Endometrial microvascular endothelial cells (primary cell): ENCODE data around the gene MRC1. TPM values are rescaled to one million over a fixed set of nuclear protein-coding genes. Genes with fewer than 3 reads are reported as not detected.

Source experiments
- in situ Hi-C: cut with HindIII; loops from 2 replicates; pipeline ENCODE4 v1.10.0; 2017; ENCODE audit warnings: low sequenced_read_pairs, low pct_unique_long_range_greater_than_20kb; ENCODE audit errors: inconsistent ontology term
- total RNA-seq: library from RNA; depleted of rRNA; stranded (reverse); fragments of >200 nt; gene quantifications from one replicate; pipeline ENCODE4 v1.2.3, GENCODE V29; 2015; ENCODE audit errors: inconsistent ontology term

Gene MRC1
- 0.28 TPM for total RNA-seq

GRCh38 chr10:17808971-17809841, at the start of gene MRC1:
Gene MRC1, plus strand, starts transcription at chr10:17809348. Its CDS starts 118 bp downstream, at chr10:17809466.
- in situ Hi-C loops: no loop called here

DNA sequence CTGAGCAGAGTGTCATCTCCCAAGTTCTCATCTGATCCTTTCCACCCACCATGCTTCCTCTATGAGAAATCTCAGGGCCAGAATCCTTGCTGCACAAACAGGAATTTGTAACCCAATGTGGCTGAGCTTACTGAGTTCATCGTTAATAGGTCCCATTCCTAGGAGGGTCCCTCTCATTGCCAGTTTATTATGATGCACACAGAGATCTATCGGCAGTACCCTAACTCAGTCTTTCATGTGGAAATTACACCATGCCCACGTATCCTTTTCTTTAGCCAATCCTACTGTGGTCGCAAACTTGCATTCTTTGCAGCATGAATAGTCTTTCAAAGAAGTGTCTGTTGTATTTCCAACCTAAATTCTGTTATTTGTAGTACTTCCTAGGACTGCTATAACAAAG, 45.0 kb upstream of the MRC1 start:
- in situ Hi-C loops: no loop called here

- in situ Hi-C loops: no loop called here
Measured at GRCh38 chr10:17765602-17766001, 43.5 kb upstream of the MRC1 start.

DNA sequence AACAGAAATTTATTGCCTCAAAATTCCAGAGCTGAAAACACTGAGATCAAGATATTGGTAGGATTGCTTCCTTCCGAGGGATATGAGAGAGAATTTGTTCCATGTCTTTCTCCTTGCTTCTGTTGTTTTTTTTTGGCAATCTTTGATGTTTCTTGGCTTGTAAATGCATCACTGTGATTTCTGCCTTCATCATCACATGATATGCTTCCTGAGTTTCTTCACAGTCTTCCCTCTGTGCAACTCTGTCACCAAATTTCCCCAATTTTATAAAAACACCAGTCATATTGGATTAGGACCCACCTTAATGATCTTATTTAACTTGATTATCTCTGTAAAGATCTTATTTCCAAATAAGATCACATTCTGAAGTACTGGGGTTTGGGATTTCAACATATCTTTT, 42.4 kb upstream of the MRC1 start:
- in situ Hi-C loops: no loop called here

GRCh38 chr10:17768496-17768895, 40.7 kb upstream of the MRC1 start:
- in situ Hi-C loops: no loop called here

- in situ Hi-C loops: no loop called here
Measured at GRCh38 chr10:17768957-17769356, 40.2 kb upstream of the MRC1 start.

- in situ Hi-C loops: no loop called here
Measured at GRCh38 chr10:17771017-17771416, 38.1 kb upstream of the MRC1 start.

- in situ Hi-C loops: no loop called here
Measured at GRCh38 chr10:17779784-17780183, 29.4 kb upstream of the MRC1 start.

- in situ Hi-C loops: no loop called here
Measured at GRCh38 chr10:17780727-17781126, 28.4 kb upstream of the MRC1 start.

DNA sequence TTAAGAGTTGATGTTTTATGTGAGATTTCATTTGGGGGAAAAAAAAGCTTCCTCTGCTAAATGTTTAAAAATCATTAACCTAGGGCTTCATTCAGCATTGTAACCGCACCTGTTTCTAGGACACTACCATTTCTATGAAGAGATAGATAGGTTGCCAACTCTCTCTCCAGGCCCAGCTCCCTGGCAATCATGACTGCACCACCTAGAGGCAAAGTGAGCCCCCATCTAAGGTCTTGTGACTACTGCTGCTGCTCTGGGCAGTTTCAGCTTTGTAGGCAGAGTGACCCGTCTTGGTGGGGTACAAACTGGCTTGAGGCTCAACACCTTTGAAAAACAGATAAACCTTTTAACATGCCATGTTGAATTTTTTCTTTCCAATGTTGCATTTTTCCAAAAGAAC, 27.3 kb upstream of the MRC1 start:
- in situ Hi-C loops: no loop called here

- in situ Hi-C loops: no loop called here
Measured at GRCh38 chr10:17782921-17783665, 26.1 kb upstream of the MRC1 start.

- in situ Hi-C loops: no loop called here
Measured at GRCh38 chr10:17783751-17784150, 25.4 kb upstream of the MRC1 start.

DNA sequence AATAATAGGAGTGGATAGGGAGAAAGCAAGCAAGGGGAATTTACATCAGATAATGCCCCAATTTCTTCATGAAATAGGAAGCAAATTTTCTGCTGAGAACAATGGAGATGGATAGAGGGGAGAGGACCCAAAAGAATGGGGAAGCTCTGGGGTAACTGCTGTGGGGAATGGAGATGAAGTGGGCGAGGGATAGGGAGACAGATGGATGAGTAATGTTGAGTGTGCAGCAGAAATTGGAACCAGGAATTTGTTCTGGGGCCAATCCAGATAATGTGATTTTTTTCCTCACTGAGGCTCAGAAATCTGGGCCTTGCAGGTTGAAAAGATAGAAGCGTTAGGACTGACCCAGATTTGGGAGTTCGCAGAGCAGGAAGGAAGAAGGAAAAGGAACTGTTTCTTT, 24.5 kb upstream of the MRC1 start:
- in situ Hi-C loops: no loop called here

GRCh38 chr10:17785276-17785930, 23.7 kb upstream of the MRC1 start:
- in situ Hi-C loops: no loop called here

DNA sequence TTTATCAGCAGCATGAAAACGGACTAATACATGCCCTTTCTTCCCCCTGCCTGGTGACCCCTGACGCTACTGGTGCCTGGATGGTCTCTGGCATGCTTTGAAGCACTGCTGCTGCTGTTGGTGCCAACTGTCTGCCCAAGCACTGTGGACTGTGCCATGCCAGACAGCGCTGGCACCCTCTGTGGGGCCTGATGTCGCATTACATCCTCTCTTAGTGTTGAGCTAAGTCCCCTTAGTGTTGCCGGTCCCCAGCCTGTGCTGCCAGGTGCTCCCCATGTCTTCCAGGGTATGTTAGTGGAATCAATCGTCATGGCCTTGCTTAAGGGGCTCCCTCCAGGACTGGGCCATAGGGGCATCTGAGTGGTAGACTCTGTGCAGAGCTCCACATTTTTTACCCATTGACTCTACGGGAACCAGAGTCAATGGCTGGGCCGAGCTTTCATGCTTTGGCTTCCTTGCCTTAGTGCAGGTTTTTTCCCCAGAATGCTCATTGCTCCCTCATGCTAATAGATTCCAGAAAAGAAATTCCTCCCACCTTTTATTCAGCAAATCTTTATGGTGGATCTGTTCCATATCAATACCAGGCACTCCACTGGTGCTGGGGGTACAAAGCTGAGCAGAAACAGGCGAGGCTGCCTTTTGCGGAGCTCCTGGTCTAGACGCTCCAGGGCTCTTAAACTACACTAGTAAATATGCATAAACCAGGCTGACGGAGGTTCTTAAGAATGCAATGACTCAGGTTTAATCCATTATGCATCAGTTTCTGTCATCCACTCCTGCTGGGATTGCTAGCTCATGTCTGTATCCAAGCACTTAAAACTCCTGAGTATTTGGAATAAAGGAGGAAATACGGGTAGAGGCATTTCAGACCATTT, 21.8 kb upstream of the MRC1 start:
- in situ Hi-C loops: no loop called here

DNA sequence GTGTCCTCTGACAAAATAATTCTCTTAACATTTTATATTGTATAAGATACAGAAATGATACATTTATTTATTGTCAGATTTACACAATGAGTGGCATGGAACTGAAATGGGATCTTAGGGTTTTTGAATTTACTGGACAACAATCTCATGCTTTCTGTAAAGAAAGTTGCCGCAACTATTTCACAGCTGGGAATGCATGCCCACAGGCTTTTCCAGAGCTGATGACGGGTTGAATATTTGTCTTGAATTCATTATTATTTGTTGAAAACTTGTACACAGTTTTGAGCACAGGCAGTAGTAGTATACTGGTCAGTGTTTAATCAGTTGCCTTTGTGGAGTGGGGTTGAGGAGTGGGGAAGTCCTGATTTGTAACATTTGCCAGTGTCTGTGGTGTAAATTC, 20.5 kb upstream of the MRC1 start:
- in situ Hi-C loops: no loop called here

- in situ Hi-C loops: no loop called here
Measured at GRCh38 chr10:17789396-17789795, 19.8 kb upstream of the MRC1 start.

GRCh38 chr10:17790651-17791050, 18.5 kb upstream of the MRC1 start:
- in situ Hi-C loops: no loop called here

DNA sequence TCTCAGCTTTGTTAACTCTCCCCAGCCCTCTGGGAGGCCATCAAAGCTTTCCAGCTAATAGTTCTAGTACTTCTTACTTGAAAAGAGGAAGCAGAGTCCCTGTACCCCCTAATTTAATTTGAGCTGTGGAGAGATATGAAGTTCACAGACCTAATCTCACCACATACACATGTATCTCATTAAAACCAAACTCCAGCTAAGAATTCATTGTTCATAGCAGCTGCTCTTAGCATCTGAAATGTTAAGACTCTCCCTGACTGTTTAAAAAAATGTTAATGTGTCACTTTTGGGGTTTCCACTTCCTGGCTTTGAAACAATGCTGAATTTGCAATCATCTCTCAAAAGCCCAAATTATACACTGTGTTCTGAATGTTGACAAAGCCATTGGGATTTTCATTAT, 16.2 kb upstream of the MRC1 start:
- in situ Hi-C loops: no loop called here
